ENCODE results near the gene SDF4.

SDF4 gene

GRCh38 chr1:1231400-1232207, at the start of gene SDF4:
Gene SDF4 (minus strand): TSS chr1:1232001. CDS start chr1:1228772, 3,229 bp downstream.
- peak; percentile 99 for DNase-seq

GRCh38 chr1:1280782-1281481, 49.1 kb upstream of the SDF4 start:
- DNase-seq = no peak

GRCh38 chr1:1279028-1279427, 47.2 kb upstream of the SDF4 start:
- DNase-seq = no peak

GRCh38 chr1:1278620-1279019, 46.8 kb upstream of the SDF4 start:
- no peak for DNase-seq

- DNase-seq = no peak
These were observed 44.0 kb upstream of the SDF4 start for GRCh38 chr1:1275836-1276235.

- no peak for DNase-seq
These were observed 43.2 kb upstream of the SDF4 start for GRCh38 chr1:1274931-1275431.

- DNase-seq = no peak
These were observed 42.6 kb upstream of the SDF4 start for GRCh38 chr1:1274299-1274930.

- peak; percentile 95 for DNase-seq
These were observed 41.9 kb upstream of the SDF4 start, which contains the start of gene UBE2J2 for GRCh38 chr1:1273512-1274298. Gene UBE2J2 (minus strand): TSS chr1:1273854. CDS start chr1:1267992, 5,862 bp downstream.

- peak; percentile 65 for DNase-seq
These were observed 41.4 kb upstream of the SDF4 start for GRCh38 chr1:1273209-1273511.

- DNase-seq = peak; percentile 97
These were observed 40.8 kb upstream of the SDF4 start for GRCh38 chr1:1272341-1273208.

- no peak for DNase-seq
These were observed 39.0 kb upstream of the SDF4 start for GRCh38 chr1:1270813-1271212.

GRCh38 chr1:1268284-1268682, 36.5 kb upstream of the SDF4 start:
- no peak for DNase-seq

- DNase-seq = no peak
These were observed 35.9 kb upstream of the SDF4 start for GRCh38 chr1:1267488-1268283.

GRCh38 chr1:1264868-1265272, 33.1 kb upstream of the SDF4 start:
- DNase-seq = peak; percentile 49

GRCh38 chr1:1264026-1264425, 32.2 kb upstream of the SDF4 start:
- no peak for DNase-seq

GRCh38 chr1:1262758-1263157, 31.0 kb upstream of the SDF4 start:
- no peak for DNase-seq

- no peak for DNase-seq
These were observed 30.3 kb upstream of the SDF4 start for GRCh38 chr1:1262071-1262470.

GRCh38 chr1:1260843-1261560, 29.2 kb upstream of the SDF4 start:
- no peak for DNase-seq

- no peak for DNase-seq
These were observed 28.3 kb upstream of the SDF4 start for GRCh38 chr1:1259951-1260600.

- DNase-seq = no peak
These were observed 27.7 kb upstream of the SDF4 start for GRCh38 chr1:1259540-1259939.
